ENCODE data around the gene KMT5C. TPM values are rescaled to one million over a fixed set of nuclear protein-coding genes. Genes with fewer than 3 reads are reported as not detected.

The KMT5C gene
- total RNA-seq, 1 experiment from 2014 or later: 63.1 TPM

DNA sequence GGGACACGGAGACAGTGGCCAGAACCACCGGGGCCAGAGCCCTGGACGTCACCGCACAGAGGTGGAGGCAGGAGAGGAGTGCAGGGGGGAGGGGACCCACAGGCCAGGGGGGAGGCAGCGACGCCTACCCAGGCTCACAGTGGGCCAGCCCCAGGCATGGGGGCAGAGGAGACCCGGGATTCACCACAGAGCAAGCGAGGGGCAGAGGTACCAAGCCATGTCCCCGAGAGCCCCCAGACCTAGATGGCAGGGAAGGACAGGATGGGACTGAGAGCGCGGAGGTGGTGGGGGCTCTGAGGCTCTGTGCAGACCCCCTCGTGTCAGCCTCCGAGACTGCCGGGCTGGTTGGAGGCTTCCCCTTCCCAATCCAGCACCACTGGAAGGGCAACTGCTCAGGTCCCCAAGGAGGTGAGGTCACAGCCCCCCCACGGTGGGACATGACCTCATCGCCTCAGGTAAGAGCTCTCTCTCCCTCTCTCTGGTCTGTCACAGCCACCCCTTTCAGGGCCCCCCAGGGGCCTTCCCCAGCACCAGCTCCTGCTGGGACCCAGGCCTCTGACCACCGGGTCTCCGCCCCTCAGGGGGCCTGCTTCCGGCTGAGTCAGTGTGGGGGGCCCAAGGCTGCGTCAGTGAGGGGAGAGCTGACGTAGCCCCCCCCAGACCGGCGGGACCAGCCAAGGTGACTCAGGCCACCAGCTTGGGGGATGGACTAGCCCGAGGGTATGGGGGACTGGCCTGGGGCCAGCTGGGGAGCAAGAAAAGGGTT, 32.8 kb downstream of the KMT5C start:
- ChIA-PET POLR2A (interaction anchor here (1.2 kb wide), 1 partner anchor 12 kb away, joined by 3 read pairs; the partner anchor contains the start of gene TMEM238), CTCF (interaction anchor here (0.6 to 1.5 kb wide), 6 partner anchors 10 to 966 kb away, joined by 3 to 6 read pairs (median 4); partner anchors contain the start of genes KMT5C and TMEM238)
- Mint-ChIP-seq H3K4me3 (no peak overlapping the region), H3K27me3 (ENCODE audit: low read depth) (peaks cover 69% of the 10 kb centered on the region), H3K4me1 (peaks cover 37% of the 10 kb centered on the region), H3K36me3 (no peaks in the 10 kb centered on the region), H3K27ac (no peak overlapping the region), H3K9me3 (no peaks in the 10 kb centered on the region)
- TF ChIP-seq SMAD3 (CRISPR knock-in tag; IDR thresholded peaks at IDR 0.05; ENCODE audit: borderline replicate concordance) (no peak), ZNF423 (CRISPR knock-in tag; IDR thresholded peaks at IDR 0.05) (peak; percentile 67), ETV6 (CRISPR knock-in tag; IDR thresholded peaks at IDR 0.05) (no peak), MYBL2 (CRISPR knock-in tag; IDR thresholded peaks at IDR 0.05) (no peak), FOXJ3 (CRISPR knock-in tag; IDR thresholded peaks at IDR 0.05; ENCODE audit: borderline replicate concordance) (no peak), NR3C1 (CRISPR knock-in tag; conservative IDR thresholded peaks at IDR 0.05; ENCODE audit: low read depth) (no peak), ZNF671 (CRISPR knock-in tag; IDR thresholded peaks at IDR 0.05) (no peak), RELA (CRISPR knock-in tag; IDR thresholded peaks at IDR 0.05; ENCODE audit: borderline replicate concordance) (no peak), ZNF416 (CRISPR knock-in tag; IDR thresholded peaks at IDR 0.05) (no peak), NR2C2 (CRISPR knock-in tag; IDR thresholded peaks at IDR 0.05) (no peak), GABPB1 (CRISPR knock-in tag; IDR thresholded peaks at IDR 0.05) (peak; percentile 30; the same call in 1 of the 2 replicates), ATF1 (CRISPR knock-in tag; IDR thresholded peaks at IDR 0.05) (no peak)
- TF ChIP-seq, protein P1, sequence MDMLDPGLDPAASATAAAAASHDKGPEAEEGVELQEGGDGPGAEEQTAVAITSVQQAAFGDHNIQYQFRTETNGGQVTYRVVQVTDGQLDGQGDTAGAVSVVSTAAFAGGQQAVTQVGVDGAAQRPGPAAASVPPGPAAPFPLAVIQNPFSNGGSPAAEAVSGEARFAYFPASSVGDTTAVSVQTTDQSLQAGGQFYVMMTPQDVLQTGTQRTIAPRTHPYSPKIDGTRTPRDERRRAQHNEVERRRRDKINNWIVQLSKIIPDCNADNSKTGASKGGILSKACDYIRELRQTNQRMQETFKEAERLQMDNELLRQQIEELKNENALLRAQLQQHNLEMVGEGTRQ (CRISPR knock-in tag; IDR thresholded peaks at IDR 0.05): no peak
- TF ChIP-seq, protein P2, sequence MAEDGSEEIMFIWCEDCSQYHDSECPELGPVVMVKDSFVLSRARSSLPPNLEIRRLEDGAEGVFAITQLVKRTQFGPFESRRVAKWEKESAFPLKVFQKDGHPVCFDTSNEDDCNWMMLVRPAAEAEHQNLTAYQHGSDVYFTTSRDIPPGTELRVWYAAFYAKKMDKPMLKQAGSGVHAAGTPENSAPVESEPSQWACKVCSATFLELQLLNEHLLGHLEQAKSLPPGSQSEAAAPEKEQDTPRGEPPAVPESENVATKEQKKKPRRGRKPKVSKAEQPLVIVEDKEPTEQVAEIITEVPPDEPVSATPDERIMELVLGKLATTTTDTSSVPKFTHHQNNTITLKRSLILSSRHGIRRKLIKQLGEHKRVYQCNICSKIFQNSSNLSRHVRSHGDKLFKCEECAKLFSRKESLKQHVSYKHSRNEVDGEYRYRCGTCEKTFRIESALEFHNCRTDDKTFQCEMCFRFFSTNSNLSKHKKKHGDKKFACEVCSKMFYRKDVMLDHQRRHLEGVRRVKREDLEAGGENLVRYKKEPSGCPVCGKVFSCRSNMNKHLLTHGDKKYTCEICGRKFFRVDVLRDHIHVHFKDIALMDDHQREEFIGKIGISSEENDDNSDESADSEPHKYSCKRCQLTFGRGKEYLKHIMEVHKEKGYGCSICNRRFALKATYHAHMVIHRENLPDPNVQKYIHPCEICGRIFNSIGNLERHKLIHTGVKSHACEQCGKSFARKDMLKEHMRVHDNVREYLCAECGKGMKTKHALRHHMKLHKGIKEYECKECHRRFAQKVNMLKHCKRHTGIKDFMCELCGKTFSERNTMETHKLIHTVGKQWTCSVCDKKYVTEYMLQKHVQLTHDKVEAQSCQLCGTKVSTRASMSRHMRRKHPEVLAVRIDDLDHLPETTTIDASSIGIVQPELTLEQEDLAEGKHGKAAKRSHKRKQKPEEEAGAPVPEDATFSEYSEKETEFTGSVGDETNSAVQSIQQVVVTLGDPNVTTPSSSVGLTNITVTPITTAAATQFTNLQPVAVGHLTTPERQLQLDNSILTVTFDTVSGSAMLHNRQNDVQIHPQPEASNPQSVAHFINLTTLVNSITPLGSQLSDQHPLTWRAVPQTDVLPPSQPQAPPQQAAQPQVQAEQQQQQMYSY (CRISPR knock-in tag; IDR thresholded peaks at IDR 0.05): no peak
- DNase-seq (ENCODE audit: low spot score) (no peak), ATAC-seq (no peak)

DNA sequence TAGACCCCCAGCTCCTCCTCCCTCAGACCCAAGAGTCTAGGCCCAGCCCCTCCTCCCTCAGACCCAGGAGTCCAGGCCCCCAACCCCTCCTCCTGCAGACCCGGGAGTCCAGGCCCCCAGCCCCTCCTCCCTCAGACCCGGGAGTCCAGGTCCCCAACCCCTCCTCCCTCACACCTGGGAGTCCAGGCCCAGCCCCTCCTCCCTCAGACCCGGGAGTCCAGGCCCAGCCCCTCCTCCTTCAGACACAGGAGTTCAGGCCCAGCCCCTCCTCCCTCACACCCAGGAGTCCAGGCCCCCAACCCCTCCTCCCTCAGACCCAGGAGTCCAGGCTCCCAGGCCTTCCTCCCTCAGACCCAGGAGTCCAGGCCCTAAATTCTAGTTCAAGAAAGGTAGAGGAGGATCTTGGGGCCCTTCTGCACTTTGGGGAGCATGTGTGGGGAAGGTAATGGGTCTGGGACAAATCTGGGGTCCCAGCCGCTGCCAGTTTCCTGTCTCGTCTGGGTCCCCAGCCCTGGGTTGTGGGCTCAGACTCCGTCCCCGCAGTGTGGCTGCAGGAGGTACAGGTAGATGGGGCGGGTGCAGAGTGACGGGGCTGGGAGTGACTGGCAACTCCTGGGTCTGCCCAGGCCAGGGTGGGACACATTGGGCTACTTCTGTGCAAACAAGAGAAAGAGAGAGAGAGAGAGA, 33.8 kb downstream of the KMT5C start:
- POLR2A ChIA-PET: interaction anchor here (1.2 kb wide), 1 partner anchor 11 kb away, joined by 3 read pairs; the partner anchor contains the start of gene TMEM238
- H3K27ac Mint-ChIP-seq: 0 out of 2 replicates have a peak overlapping the region, but pooled peaks have one; percentile 8
- H3K36me3 Mint-ChIP-seq: no peaks in the 10 kb centered on the region
- H3K4me3 Mint-ChIP-seq: peak overlapping the region; percentile 57
- H3K27me3 Mint-ChIP-seq (ENCODE audit: low read depth): peaks cover 65% of the 10 kb centered on the region
- H3K4me1 Mint-ChIP-seq: peaks cover 43% of the 10 kb centered on the region
- no peak for DNase-seq (ENCODE audit: low spot score)
- no peak for ATAC-seq
- no peak for TF ChIP-seq NR1H2 (CRISPR knock-in tag; IDR thresholded peaks at IDR 0.05)
- TF ChIP-seq, protein P3, sequence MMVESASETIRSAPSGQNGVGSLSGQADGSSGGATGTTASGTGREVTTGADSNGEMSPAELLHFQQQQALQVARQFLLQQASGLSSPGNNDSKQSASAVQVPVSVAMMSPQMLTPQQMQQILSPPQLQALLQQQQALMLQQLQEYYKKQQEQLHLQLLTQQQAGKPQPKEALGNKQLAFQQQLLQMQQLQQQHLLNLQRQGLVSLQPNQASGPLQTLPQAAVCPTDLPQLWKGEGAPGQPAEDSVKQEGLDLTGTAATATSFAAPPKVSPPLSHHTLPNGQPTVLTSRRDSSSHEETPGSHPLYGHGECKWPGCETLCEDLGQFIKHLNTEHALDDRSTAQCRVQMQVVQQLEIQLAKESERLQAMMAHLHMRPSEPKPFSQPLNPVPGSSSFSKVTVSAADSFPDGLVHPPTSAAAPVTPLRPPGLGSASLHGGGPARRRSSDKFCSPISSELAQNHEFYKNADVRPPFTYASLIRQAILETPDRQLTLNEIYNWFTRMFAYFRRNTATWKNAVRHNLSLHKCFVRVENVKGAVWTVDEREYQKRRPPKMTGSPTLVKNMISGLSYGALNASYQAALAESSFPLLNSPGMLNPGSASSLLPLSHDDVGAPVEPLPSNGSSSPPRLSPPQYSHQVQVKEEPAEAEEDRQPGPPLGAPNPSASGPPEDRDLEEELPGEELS (CRISPR knock-in tag; IDR thresholded peaks at IDR 0.05): no peak
- TF ChIP-seq, protein P4, sequence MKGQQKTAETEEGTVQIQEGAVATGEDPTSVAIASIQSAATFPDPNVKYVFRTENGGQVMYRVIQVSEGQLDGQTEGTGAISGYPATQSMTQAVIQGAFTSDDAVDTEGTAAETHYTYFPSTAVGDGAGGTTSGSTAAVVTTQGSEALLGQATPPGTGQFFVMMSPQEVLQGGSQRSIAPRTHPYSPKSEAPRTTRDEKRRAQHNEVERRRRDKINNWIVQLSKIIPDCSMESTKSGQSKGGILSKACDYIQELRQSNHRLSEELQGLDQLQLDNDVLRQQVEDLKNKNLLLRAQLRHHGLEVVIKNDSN (CRISPR knock-in tag; IDR thresholded peaks at IDR 0.05): no peak
- no peak for TF ChIP-seq FOXJ3 (CRISPR knock-in tag; IDR thresholded peaks at IDR 0.05; ENCODE audit: borderline replicate concordance)
- TF ChIP-seq CBFB (CRISPR knock-in tag; IDR thresholded peaks at IDR 0.05; ENCODE audit: low read depth): no peak
- no peak for TF ChIP-seq ELF4 (CRISPR knock-in tag; IDR thresholded peaks at IDR 0.05; ENCODE audit: low read depth)
- TF ChIP-seq TEAD1 (CRISPR knock-in tag; IDR thresholded peaks at IDR 0.05): no peak
- no peaks in the 10 kb centered on the region for H3K9me3 Mint-ChIP-seq
- CTCF ChIA-PET: interaction anchor here (0.8 to 1.5 kb wide), 3 partner anchors 10 to 72 kb away, joined by 3 to 5 read pairs (median 4); partner anchors contain the start of gene TMEM238
